Measurements from ENCODE around the gene ICAM5. TPM values are rescaled to one million over a fixed set of nuclear protein-coding genes. Genes with fewer than 3 reads are reported as not detected.

Gene ICAM5
- total and polyA plus RNA-seq, 10 of the 15 experiments (the other 5 are each of a cell fraction or from before 2014, with no cell fraction given), result 0.14 to 4.6 (median 0.94) TPM; not detected in 2

DNA sequence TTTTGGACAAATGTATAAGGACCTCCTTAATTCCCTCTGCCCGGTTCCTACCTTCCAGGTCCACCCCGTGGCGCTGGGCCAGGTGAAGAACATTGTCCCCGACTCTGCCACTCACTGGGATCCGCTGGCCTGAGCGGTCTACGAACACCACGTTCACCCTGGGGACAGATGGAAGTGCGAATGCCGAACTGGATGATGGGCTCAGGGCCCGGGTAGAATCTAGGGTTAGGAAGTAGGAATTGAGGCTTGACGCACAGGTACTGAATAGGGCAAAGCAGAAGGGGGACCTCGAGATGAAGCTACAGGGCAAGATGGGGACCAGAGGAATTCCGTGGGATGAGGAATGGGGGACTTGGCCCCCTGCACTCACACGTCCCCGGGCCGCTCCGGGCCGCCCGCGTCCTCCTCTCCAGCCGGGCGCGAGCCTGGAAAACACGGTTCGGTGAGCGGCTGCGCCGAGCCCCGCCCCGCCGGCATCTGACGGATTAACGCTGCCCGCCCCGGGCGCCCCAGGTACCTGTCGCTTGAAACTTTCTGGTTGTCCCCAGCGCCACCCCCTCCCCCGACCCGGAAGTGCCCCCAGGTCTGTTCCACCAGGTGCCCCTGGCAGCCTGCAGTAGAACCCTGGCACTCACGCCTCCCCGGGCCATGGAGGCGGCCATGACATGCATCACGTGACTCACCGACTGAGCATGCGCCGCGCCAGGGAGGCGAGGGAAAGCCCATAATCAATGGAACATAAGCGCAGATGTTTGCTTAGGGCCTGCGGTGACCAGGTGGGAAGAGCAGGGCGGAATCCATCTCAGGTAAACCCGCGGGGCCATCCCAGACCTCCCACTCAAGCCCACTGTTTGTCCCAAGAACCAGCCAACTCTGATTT lies 25.8 kb downstream of the ICAM5 start, which contains the start of gene FDX2:
Gene FDX2, minus strand, starts transcription at position 681 of the 880 bp plus-strand sequence. Its CDS starts 19 bp downstream, at position 662.
- in situ Hi-C loops (cut with MboI) (no loop called here), intact Hi-C loops (cut with micrococcal nuclease; ENCODE audit: unreplicated experiment) (no loop called here)
- H3K4me1 ChIP-seq (ENCODE audit: control insufficient read depth, insufficient read depth, low read length), result peaks cover 5% of the 10 kb centered on the region
- peak; percentile 97 for ATAC-seq
- no peaks in the 10 kb centered on the region for H3K27me3 ChIP-seq (replicated peaks in 1 of 2; ENCODE audit: control insufficient read depth in 2 of 2, insufficient read depth in 2 of 2, low read length in 1 of 2)
- ChIA-PET SMC1A (ENCODE audit: uncharacterized antibody, unreplicated experiment) (interaction anchor here (1.5 kb wide), 1 partner anchor 45 kb away, joined by 6 read pairs; the partner anchor contains the start of gene ICAM1), CTCF (interaction anchor here (0.6 to 1.5 kb wide), 3 partner anchors 23 to 74 kb away, joined by 3 to 5 read pairs (median 4); no protein-coding TSS in a partner anchor), RAD21 (ENCODE audit: unreplicated experiment) (interaction anchor here (0.6 to 1.1 kb wide), 2 partner anchors 29 to 37 kb away, joined by 3 read pairs; partner anchors contain the start of gene ICAM4), POLR2A (interaction anchor here (0.5 to 2.2 kb wide), 3 partner anchors 26 to 344 kb away, joined by 3 to 7 read pairs (median 3); partner anchors contain the start of genes ICAM1 and ICAM5)
- no peaks in the 10 kb centered on the region for H3K9me3 ChIP-seq (replicated peaks; ENCODE audit: control insufficient read depth, insufficient read depth, low read length)
- peak; percentile 51 for DNase-seq (ENCODE audit: low read depth, low spot score)
- H2AFZ ChIP-seq (ENCODE audit: control insufficient read depth, low read depth, low read length), result peak within 1 kb of the TSS; percentile 82
- H3K9ac ChIP-seq (ENCODE audit: control insufficient read depth, insufficient read depth, low read length), result peak within 1 kb of the TSS; percentile 63
- 5% methylated on average over 45 of the region's 55 CpGs for WGBS (ENCODE audit: insufficient coverage, insufficient replicate concordance, low lambda C conversion rate, missing lambda C conversion rate)
- H3K36me3 ChIP-seq (ENCODE audit: control insufficient read depth in 2 of 2, insufficient read depth in 2 of 2, low read length in 1 of 2), result peaks cover 0 to 17% of the 10 kb centered on the region in 2 experiments; a peak in 3 of 4 replicates
- TSS peak; percentile 50 for BruUV-seq (replicated peaks)
- no peaks in the 10 kb centered on the region for H4K20me1 ChIP-seq (ENCODE audit: control insufficient read depth, insufficient read depth)
- FAIRE-seq, result peak; percentile 98
- peak within 1 kb of the TSS; percentile 88 for H3K4me3 ChIP-seq
- peak within 1 kb of the TSS; percentile 92 for H3K4me2 ChIP-seq (ENCODE audit: control insufficient read depth, insufficient read depth)
- H3K27ac ChIP-seq (ENCODE audit: control insufficient read depth, insufficient read depth), result peak within 1 kb of the TSS; percentile 46
- H3K79me2 ChIP-seq (ENCODE audit: control insufficient read depth, insufficient read depth, low read length), result peaks cover 6% of the 10 kb centered on the region
- peak; percentile 63; the same call in 1 of the 2 replicates for TF ChIP-seq BACH1 (IDR thresholded peaks at IDR 0.05; ENCODE audit: borderline replicate concordance)
- peak; percentile 50 for TF ChIP-seq RELA (IDR thresholded peaks at IDR 0.05; ENCODE audit: borderline replicate concordance, partially characterized antibody)
- TF ChIP-seq TCF7 (IDR thresholded peaks at IDR 0.05; ENCODE audit: borderline replicate concordance), result no peak
- no peak for TF ChIP-seq SRF (IDR thresholded peaks at IDR 0.05; ENCODE audit: low read depth in 2 of 2, low read length in 2 of 2)
- TF ChIP-seq POLR2AphosphoS2 (IDR thresholded peaks at IDR 0.05; ENCODE audit: low read depth, low read length), result peak; percentile 90; the same call in 1 of the 2 replicates
- no peak for TF ChIP-seq CEBPB (IDR thresholded peaks at IDR 0.05; ENCODE audit: borderline replicate concordance in 1 of 2, low read depth in 2 of 2, low read length in 2 of 2)
- TF ChIP-seq ZNF24 (IDR thresholded peaks at IDR 0.05), result no peak
- no peak for TF ChIP-seq TCF3 (IDR thresholded peaks at IDR 0.05; ENCODE audit: borderline replicate concordance, insufficient read depth, low read depth, low read length)
- 0 out of 2 replicates have a peak, but pooled peaks have one; percentile 31 for TF ChIP-seq CREM (IDR thresholded peaks at IDR 0.05; ENCODE audit: low read depth)
- TF ChIP-seq YBX1 (IDR thresholded peaks at IDR 0.05), result no peak
- TF ChIP-seq, protein P1, sequence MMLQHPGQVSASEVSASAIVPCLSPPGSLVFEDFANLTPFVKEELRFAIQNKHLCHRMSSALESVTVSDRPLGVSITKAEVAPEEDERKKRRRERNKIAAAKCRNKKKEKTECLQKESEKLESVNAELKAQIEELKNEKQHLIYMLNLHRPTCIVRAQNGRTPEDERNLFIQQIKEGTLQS (IDR thresholded peaks at IDR 0.05; ENCODE audit: borderline replicate concordance, extremely low read depth, low read depth, low read length), result peak; percentile 95
- TF ChIP-seq POLR2A (IDR thresholded peaks at IDR 0.05; ENCODE audit: low read depth, low read length), result peak; percentile 91
- 0 out of 2 replicates have a peak, but pooled peaks have one; percentile 34 for TF ChIP-seq NBN (IDR thresholded peaks at IDR 0.05)
- TF ChIP-seq RAD51 (IDR thresholded peaks at IDR 0.05), result peak; percentile 99
- TF ChIP-seq TCF12 (IDR thresholded peaks at IDR 0.05; ENCODE audit: low read depth, low read length), result no peak
- no peak for TF ChIP-seq EP300 (IDR thresholded peaks at IDR 0.05; ENCODE audit: borderline replicate concordance in 1 of 2, control insufficient read depth in 1 of 2, low read depth in 2 of 2, low read length in 2 of 2)
- no peak for TF ChIP-seq CHD4 (IDR thresholded peaks at IDR 0.05)
- no peak for TF ChIP-seq NFXL1 (IDR thresholded peaks at IDR 0.05; ENCODE audit: borderline replicate concordance)
- TF ChIP-seq MAX (IDR thresholded peaks at IDR 0.05; ENCODE audit: low read depth, low read length), result peak; percentile 99
- no peak for TF ChIP-seq KAT2A (conservative IDR thresholded peaks at IDR 0.05; ENCODE audit: control insufficient read depth, low read depth, low read length)
- TF ChIP-seq, protein P2, sequence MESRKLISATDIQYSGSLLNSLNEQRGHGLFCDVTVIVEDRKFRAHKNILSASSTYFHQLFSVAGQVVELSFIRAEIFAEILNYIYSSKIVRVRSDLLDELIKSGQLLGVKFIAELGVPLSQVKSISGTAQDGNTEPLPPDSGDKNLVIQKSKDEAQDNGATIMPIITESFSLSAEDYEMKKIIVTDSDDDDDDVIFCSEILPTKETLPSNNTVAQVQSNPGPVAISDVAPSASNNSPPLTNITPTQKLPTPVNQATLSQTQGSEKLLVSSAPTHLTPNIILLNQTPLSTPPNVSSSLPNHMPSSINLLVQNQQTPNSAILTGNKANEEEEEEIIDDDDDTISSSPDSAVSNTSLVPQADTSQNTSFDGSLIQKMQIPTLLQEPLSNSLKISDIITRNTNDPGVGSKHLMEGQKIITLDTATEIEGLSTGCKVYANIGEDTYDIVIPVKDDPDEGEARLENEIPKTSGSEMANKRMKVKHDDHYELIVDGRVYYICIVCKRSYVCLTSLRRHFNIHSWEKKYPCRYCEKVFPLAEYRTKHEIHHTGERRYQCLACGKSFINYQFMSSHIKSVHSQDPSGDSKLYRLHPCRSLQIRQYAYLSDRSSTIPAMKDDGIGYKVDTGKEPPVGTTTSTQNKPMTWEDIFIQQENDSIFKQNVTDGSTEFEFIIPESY (IDR thresholded peaks at IDR 0.05), result no peak

Measured in GM12878 (cell line).